Hepatocyte (in vitro differentiated cells): ENCODE data around the gene CD74. TPM values are rescaled to one million over a fixed set of nuclear protein-coding genes. Genes with fewer than 3 reads are reported as not detected.
"Not testable (repeated sequence)": the region's sequence is repeated elsewhere in the genome, so short reads cannot be mapped to it uniquely, and the experiment has no call there.

Experiments used
- DNase-seq: peaks from one replicate; pipeline ENCODE4 v3.0.0-alpha.2; 2016; ENCODE audit warnings: low spot score
- H2AFZ ChIP-seq: fragments of 200-600 bp; sonication (generic); 2 replicates; pipeline ENCODE4 v1.6.0; 2016; ENCODE audit warnings: antibody characterized with exemption, mild to moderate bottlenecking
- H3K27ac ChIP-seq: fragments of 200-600 bp; sonication (generic); 2 replicates; pipeline ENCODE4 v1.5.1; 2016; ENCODE audit warnings: mild to moderate bottlenecking
- H3K27me3 ChIP-seq: fragments of 200-600 bp; sonication (generic); 2 replicates; pipeline ENCODE4 v1.6.1; 2016
- H3K36me3 ChIP-seq: fragments of 200-600 bp; sonication (generic); replicated peaks from 2 replicates; pipeline ENCODE4 v1.5.1; 2016; ENCODE audit warnings: low read depth; ENCODE audit not compliant: insufficient read depth
- H3K4me1 ChIP-seq: fragments of 200-600 bp; sonication (generic); 2 replicates; pipeline ENCODE4 v1.5.1; 2016; ENCODE audit warnings: mild to moderate bottlenecking, moderate library complexity; ENCODE audit not compliant: insufficient read depth
- H3K4me2 ChIP-seq: fragments of 200-600 bp; sonication (generic); 2 replicates; pipeline ENCODE4 v1.6.0; 2016
- H3K4me3 ChIP-seq: fragments of 200-600 bp; sonication (generic); 2 replicates; pipeline ENCODE4 v1.5.1; 2016; ENCODE audit warnings: mild to moderate bottlenecking
- H3K79me2 ChIP-seq: fragments of 200-600 bp; sonication (generic); 2 replicates; pipeline ENCODE4 v1.6.0; 2017; ENCODE audit warnings: mild to moderate bottlenecking
- H3K9me2 ChIP-seq: fragments of 200-600 bp; sonication (generic); replicated peaks from 2 replicates; pipeline ENCODE4 v1.6.0; 2017; ENCODE audit warnings: mild to moderate bottlenecking; ENCODE audit not compliant: insufficient read depth
- H3K9me3 ChIP-seq: fragments of 200-600 bp; sonication (generic); 2 replicates; pipeline ENCODE4 v1.5.1; 2016; ENCODE audit warnings: low read depth, mild to moderate bottlenecking
- H4K20me1 ChIP-seq: fragments of 200-600 bp; sonication (generic); 2 replicates; pipeline ENCODE4 v1.6.0; 2016; ENCODE audit warnings: mild to moderate bottlenecking; ENCODE audit not compliant: insufficient read depth, poor library complexity, severe bottlenecking
- EZH2 ChIP-seq: fragments of 200-600 bp; sonication (generic); IDR thresholded peaks from 2 replicates; pipeline ENCODE4 v1.6.1; 2016; ENCODE audit warnings: antibody characterized with exemption, mild to moderate bottlenecking, borderline replicate concordance
- EZH2phosphoT487 ChIP-seq: fragments of 200-600 bp; sonication (generic); IDR thresholded peaks from one replicate; pipeline ENCODE4 v1.6.1; 2018; ENCODE audit warnings: antibody characterized with exemption, mild to moderate bottlenecking, low read depth, moderate library complexity; ENCODE audit not compliant: unreplicated experiment, severe bottlenecking
- WGBS: methylation state at CpG from one replicate; pipeline ENCODE4 v1.1.6; 2016; ENCODE audit warnings: low lambda C conversion rate; ENCODE audit errors: missing lambda C conversion rate; 5-methylcytosine and 5-hydroxymethylcytosine counted together
- polyA plus RNA-seq: library from polyadenylated mRNA; unstranded; fragments of >200 nt; fragmentation: Nextera tagmentation; extraction: Ambion mirVana; gene quantifications from 2 replicates; pipeline ENCODE4 v1.2.1, GENCODE V29; 2016
- total RNA-seq: library from RNA; depleted of rRNA; stranded (reverse); fragments of >200 nt; gene quantifications from 2 replicates; pipeline ENCODE4 v1.2.3, GENCODE V29; 2014
- TF ChIP-seq, protein P1 (sequence below): fragments of 200-600 bp; sonication (generic); IDR thresholded peaks from 2 replicates; pipeline ENCODE4 v1.5.1; 2016; ENCODE audit warnings: antibody characterized with exemption, mild to moderate bottlenecking; ENCODE audit not compliant: poor library complexity

The CD74 gene
- total and polyA plus RNA-seq, 2 experiments from 2014 or later = 57.2 to 107 TPM

DNA sequence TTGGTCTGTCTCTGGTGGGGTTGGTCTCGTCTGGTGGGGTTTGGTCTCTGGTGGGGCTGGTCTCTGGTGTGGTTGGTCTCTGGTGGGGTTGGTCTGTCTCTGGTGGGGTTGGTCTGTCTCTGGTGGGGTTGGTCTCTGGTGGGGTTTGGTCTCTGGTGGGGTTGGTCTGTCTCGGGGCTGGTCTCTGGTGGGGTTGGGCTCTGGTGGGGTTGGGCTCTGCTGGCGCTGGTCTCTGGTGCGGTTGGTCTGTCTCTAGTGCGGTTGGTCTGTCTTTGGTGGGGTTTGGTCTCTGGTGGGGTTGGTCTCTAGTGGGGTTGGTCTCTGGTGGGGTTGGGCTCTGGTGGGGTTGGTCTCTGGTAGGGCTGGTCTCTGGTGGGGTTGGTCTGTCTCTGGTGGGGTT, 16.3 kb upstream of the CD74 start:
- H3K27me3 ChIP-seq = no peaks in the 10 kb centered on the region
- no peak overlapping the region for H2AFZ ChIP-seq
- TF ChIP-seq EZH2 (no peak), EZH2phosphoT487 (no peak)
- TF ChIP-seq, protein P1, sequence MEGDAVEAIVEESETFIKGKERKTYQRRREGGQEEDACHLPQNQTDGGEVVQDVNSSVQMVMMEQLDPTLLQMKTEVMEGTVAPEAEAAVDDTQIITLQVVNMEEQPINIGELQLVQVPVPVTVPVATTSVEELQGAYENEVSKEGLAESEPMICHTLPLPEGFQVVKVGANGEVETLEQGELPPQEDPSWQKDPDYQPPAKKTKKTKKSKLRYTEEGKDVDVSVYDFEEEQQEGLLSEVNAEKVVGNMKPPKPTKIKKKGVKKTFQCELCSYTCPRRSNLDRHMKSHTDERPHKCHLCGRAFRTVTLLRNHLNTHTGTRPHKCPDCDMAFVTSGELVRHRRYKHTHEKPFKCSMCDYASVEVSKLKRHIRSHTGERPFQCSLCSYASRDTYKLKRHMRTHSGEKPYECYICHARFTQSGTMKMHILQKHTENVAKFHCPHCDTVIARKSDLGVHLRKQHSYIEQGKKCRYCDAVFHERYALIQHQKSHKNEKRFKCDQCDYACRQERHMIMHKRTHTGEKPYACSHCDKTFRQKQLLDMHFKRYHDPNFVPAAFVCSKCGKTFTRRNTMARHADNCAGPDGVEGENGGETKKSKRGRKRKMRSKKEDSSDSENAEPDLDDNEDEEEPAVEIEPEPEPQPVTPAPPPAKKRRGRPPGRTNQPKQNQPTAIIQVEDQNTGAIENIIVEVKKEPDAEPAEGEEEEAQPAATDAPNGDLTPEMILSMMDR = no peak
- no peaks in the 10 kb centered on the region for H3K36me3 ChIP-seq
- no peak for DNase-seq
- H3K4me1 ChIP-seq = no peaks in the 10 kb centered on the region
- peak overlapping the region; percentile 52 for H3K4me2 ChIP-seq
- H3K9me3 ChIP-seq = no peaks in the 10 kb centered on the region
- no peaks in the 10 kb centered on the region for H4K20me1 ChIP-seq
- WGBS = 67% methylated on average over 3 of the region's 5 CpGs
- H3K9me2 ChIP-seq = no peaks in the 10 kb centered on the region
- no peak overlapping the region for H3K4me3 ChIP-seq
- H3K79me2 ChIP-seq = no peaks in the 10 kb centered on the region
- peak overlapping the region; percentile 94 for H3K27ac ChIP-seq

DNA sequence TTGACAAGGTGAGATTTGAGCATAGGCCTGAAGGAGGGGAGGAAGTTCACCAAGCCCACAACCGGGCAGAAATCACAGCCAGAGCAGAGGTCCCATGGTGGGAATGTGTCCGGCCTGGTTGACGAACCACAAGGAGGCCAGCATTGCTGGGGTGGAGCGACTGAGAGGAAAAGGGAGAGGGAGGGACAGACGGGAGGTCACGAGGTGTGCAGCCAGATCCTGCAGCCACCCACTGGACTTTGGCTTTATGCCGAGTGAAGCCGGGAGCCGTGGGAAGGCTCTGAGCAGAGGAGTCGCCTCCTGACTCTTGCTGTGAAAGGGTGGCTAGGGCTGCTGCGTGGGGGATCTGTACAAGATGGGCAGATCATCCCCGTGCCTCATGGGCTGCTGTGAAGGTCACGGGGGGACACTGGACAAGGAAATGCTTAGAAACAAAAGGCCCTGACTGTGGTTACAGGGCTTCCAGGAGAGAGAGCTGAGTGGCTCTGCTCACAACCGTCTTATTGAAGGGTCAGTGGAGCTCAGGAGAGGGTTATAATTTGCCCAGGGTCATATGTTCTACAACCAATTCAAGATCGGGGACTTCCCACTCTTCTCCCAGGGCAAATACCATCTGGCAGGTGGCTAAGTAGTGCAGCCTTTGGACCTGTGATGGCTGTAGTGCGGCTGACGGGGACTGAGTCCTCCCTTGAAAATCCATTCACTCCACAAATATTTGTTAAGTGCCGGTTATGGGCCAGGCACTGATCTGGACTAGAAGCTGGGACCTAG, 15.6 kb upstream of the CD74 start:
- Histone ChIP-seq H3K79me2 (no peaks in the 10 kb centered on the region), H3K9me3 (no peaks in the 10 kb centered on the region), H3K4me3 (no peak overlapping the region), H3K36me3 (no peaks in the 10 kb centered on the region), H3K4me2 (peak overlapping the region; percentile 52), H3K27ac (peak overlapping the region; percentile 94), H3K27me3 (no peaks in the 10 kb centered on the region), H3K4me1 (no peaks in the 10 kb centered on the region), H3K9me2 (no peaks in the 10 kb centered on the region), H4K20me1 (no peaks in the 10 kb centered on the region), H2AFZ (peak overlapping the region; percentile 63)
- TF ChIP-seq EZH2 (no peak), EZH2phosphoT487 (no peak)
- TF ChIP-seq, protein P1 = no peak
- peak; percentile 85 for DNase-seq
- WGBS = 62% methylated on average over 18 of the region's 18 CpGs

DNA sequence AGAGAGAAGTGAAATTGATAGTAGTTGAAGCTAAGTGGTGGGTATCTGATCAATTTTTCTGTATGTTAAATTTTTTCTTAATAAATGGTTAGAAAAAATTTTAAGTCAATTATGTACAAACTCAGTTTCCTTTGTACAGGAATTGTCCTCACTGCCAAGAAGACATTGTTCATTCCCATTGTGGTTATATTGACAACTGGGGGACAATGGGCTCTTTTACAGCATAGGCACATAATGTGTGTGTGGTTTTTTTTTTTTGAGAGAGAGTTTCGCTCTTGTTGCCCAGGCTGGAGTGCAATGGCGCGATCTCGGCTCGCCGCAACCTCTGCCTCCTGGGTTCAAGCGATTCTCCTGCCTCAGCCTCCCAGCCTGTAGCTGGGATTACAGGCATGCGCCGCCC, 13.5 kb upstream of the CD74 start:
- H2AFZ ChIP-seq, DNase-seq, H4K20me1 ChIP-seq, H3K4me3 ChIP-seq, H3K9me3 ChIP-seq, H3K4me2 ChIP-seq, H3K36me3 ChIP-seq, H3K9me2 ChIP-seq, H3K4me1 ChIP-seq, H3K27ac ChIP-seq, H3K79me2 ChIP-seq, H3K27me3 ChIP-seq: not testable (repeated sequence)
- 99% methylated on average over 9 of the region's 9 CpGs for WGBS

DNA sequence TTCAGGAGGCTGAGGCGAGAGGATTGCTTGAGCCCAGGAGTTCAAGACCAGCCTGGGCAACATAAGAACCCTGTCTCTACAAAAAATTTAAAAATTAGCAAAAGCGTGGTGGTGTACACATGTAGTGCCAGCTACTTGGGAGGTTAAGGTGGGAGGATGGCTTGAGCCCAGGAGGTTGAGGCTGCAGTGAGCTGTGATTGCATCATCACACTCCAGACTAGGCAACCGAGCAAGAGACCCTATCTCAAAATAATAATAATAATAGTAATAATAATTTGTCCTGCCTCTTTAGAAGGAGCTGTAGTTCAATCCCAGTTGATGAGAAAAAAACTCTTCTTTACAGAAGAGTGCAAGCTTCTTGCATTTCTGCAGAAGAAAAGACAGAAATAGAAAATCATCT, 10.0 kb upstream of the CD74 start:
- Histone ChIP-seq H3K4me2 (no peak overlapping the region), H3K27ac (no peak overlapping the region), H3K4me1 (no peaks in the 10 kb centered on the region), H3K9me2 (no peaks in the 10 kb centered on the region), H4K20me1 (no peaks in the 10 kb centered on the region), H3K9me3 (no peaks in the 10 kb centered on the region), H3K27me3 (no peaks in the 10 kb centered on the region), H2AFZ (no peak overlapping the region), H3K4me3 (no peak overlapping the region), H3K36me3 (no peaks in the 10 kb centered on the region), H3K79me2 (no peaks in the 10 kb centered on the region)
- 84% methylated on average over 3 of the region's 3 CpGs for WGBS
- no peak for DNase-seq
- no peak for TF ChIP-seq EZH2phosphoT487
